Stomach (tissue), 9 donors: ENCODE results near the gene MAGI2. TPM values are rescaled to one million over a fixed set of nuclear protein-coding genes. Genes with fewer than 3 reads are reported as not detected.

Experiments used
- DNase-seq, 2 donors: peaks; one replicate each; pipeline versions ENCODE4 v3.0.0 to v3.0.0-alpha.2; 2013 to 2019
- H3K27ac ChIP-seq, 5 donors: fragments of 200-600 bp in 4 of 5; sonication (generic) in 4 of 5; one replicate each; pipeline ENCODE4 v1.5.1; 2013 to 2019; ENCODE audit warnings: mild to moderate bottlenecking in 1 of 5, moderate library complexity in 1 of 5
- H3K27me3 ChIP-seq, 3 donors: fragments of 200-600 bp; sonication (generic); one replicate each; pipeline ENCODE4 v1.5.1; 2017 to 2019; ENCODE audit warnings: mixed run types in 1 of 3
- H3K36me3 ChIP-seq, 4 donors: fragments of 200-600 bp; sonication (generic); 1 replicate in 3 of 4; 2 replicates in 1 of 4; pipeline ENCODE4 v1.5.1; 2016 to 2019
- H3K4me1 ChIP-seq, 4 donors: fragments of 200-600 bp; sonication (generic); one replicate each; pipeline ENCODE4 v1.5.1; 2016 to 2019
- H3K4me3 ChIP-seq, 4 donors: fragments of 200-600 bp; sonication (generic) in 3 of 4; one replicate each; pipeline ENCODE4 v1.5.1; 2016 to 2019; ENCODE audit warnings: mild to moderate bottlenecking in 1 of 4
- H3K9me3 ChIP-seq, 4 donors: fragments of 200-600 bp; sonication (generic); one replicate each; pipeline ENCODE4 v1.5.1; 2016 to 2019
- EP300 ChIP-seq: sonication (generic); formaldehyde crosslinking; IDR thresholded peaks from one replicate; pipeline ENCODE4 v1.6.1; 2017; ENCODE audit warnings: antibody characterized with exemption
- POLR2A ChIP-seq, 4 donors: fragments of 450-650 bp; IDR thresholded peaks; one replicate each; pipeline ENCODE4 v1.6.1; 2016; ENCODE audit warnings: antibody characterized with exemption in 4 of 4, control low read depth in 2 of 4, mild to moderate bottlenecking in 1 of 4, moderate library complexity in 1 of 4
- POLR2AphosphoS5 ChIP-seq, 3 donors: sonication (generic); formaldehyde crosslinking; IDR thresholded peaks; one replicate each; pipeline ENCODE4 v1.6.1; 2016; ENCODE audit warnings: antibody characterized with exemption in 3 of 3
- WGBS, 5 donors: extraction: QIAGEN DNeasy Blood & Tissue Kit in 3 of 5; methylation state at CpG; one replicate each; pipeline versions ENCODE4 v1.1.5 to v1.1.7; 2013 to 2018; 5-methylcytosine and 5-hydroxymethylcytosine counted together
- intact Hi-C: fragments of 100-400 bp; cut with DNase I; formaldehyde crosslinking; loops from one replicate; pipeline ENCODE4 v1.15.1; 2023; ENCODE audit warnings: low total_unique reads
- polyA plus RNA-seq, 3 donors: library from polyadenylated mRNA; stranded (reverse); fragments of 200-250 nt; gene quantifications; one replicate each; pipeline ENCODE4 v1.2.3, GENCODE V29; 2013
- total RNA-seq, 5 donors: library from RNA; depleted of rRNA; stranded (reverse); fragments of >200 nt; gene quantifications; one replicate each; pipeline versions ENCODE4 v1.1.0 to v1.2.3, GENCODE V29; 2014 to 2016
- TF ChIP-seq, protein P1 (sequence below), 7 experiments: fragments of 450-650 bp in 4 of 7; fragments of 200-600 bp in 3 of 7; sonication (generic) in 3 of 7; IDR thresholded peaks; one replicate each; pipeline ENCODE4 v1.5.1; 2016 to 2019; ENCODE audit warnings: antibody characterized with exemption in 7 of 7, control low read depth in 2 of 7, mild to moderate bottlenecking in 1 of 7
- donor health status: healthy with polysubstance abuse.
- donor health status: Bipolar disorder and iron deficiency.
- donor health status: healthy.

MAGI2 gene
- total and polyA plus RNA-seq, 8 donors: 0.92 to 53.9 (median 5.8) TPM

- H3K4me3 ChIP-seq: no peak overlapping the region
- H3K27me3 ChIP-seq: no peaks in the 10 kb centered on the region
- H3K27ac ChIP-seq: no peak overlapping the region
- TF ChIP-seq EP300 (no peak), POLR2AphosphoS5 (IDR thresholded peaks at IDR 0.05) (no peak), POLR2A (IDR thresholded peaks at IDR 0.05) (no peak)
- TF ChIP-seq, protein P1, sequence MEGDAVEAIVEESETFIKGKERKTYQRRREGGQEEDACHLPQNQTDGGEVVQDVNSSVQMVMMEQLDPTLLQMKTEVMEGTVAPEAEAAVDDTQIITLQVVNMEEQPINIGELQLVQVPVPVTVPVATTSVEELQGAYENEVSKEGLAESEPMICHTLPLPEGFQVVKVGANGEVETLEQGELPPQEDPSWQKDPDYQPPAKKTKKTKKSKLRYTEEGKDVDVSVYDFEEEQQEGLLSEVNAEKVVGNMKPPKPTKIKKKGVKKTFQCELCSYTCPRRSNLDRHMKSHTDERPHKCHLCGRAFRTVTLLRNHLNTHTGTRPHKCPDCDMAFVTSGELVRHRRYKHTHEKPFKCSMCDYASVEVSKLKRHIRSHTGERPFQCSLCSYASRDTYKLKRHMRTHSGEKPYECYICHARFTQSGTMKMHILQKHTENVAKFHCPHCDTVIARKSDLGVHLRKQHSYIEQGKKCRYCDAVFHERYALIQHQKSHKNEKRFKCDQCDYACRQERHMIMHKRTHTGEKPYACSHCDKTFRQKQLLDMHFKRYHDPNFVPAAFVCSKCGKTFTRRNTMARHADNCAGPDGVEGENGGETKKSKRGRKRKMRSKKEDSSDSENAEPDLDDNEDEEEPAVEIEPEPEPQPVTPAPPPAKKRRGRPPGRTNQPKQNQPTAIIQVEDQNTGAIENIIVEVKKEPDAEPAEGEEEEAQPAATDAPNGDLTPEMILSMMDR (IDR thresholded peaks at IDR 0.05): no peak
- intact Hi-C loops: no loop called here
- no peaks in the 10 kb centered on the region for H3K36me3 ChIP-seq
- no peak for DNase-seq
- WGBS, 5 donors: 81 to 87% (median 84%) methylated on average over 2 of the region's 2 CpGs
- H3K4me1 ChIP-seq: no peaks in the 10 kb centered on the region
- H3K9me3 ChIP-seq: peaks cover 0 to 10% (median 0%) of the 10 kb centered on the region in 4 donors
These were observed 92.3 kb downstream of the MAGI2 start for GRCh38 chr7:79361214-79361613.

- peaks cover 0 to 10% (median 0%) of the 10 kb centered on the region in 4 donors for H3K9me3 ChIP-seq
- no peaks in the 10 kb centered on the region for H3K4me1 ChIP-seq
- H3K36me3 ChIP-seq: no peaks in the 10 kb centered on the region
- 76 to 93% (median 89%) methylated on average over 1 of the region's 1 CpG for WGBS, 5 donors
- no peaks in the 10 kb centered on the region for H3K27me3 ChIP-seq
- no peak overlapping the region for H3K4me3 ChIP-seq
- no peak overlapping the region for H3K27ac ChIP-seq
- DNase-seq: no peak
- TF ChIP-seq POLR2AphosphoS5 (IDR thresholded peaks at IDR 0.05) (no peak), EP300 (no peak), POLR2A (IDR thresholded peaks at IDR 0.05) (no peak)
- TF ChIP-seq, protein P1 (IDR thresholded peaks at IDR 0.05): no peak
- intact Hi-C loops: no loop called here
These were observed 93.6 kb downstream of the MAGI2 start for GRCh38 chr7:79359827-79360226.

DNA sequence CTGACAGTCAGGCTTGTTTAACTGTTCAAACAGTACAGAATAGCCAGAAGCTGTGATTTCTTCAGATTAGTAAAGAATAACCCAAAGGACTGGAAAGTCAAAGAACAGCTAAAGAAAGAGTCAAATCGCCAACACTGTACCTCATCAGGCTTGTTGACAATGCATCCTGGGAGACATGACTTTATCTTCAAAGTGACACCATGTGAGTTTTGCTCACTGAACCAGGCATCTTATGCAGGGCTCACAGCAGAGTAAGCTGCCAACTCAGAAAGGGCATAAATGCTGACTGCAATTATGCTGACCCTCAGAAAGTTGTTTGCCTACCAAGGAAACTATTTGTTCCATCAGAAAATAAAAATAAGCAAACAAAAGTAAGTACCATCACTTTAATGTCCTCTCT, 96.4 kb downstream of the MAGI2 start:
- no peak overlapping the region for H3K4me3 ChIP-seq
- peak in 1 of 2 donors; percentile 9 for DNase-seq
- WGBS, 5 donors: 67 to 85% (median 69%) methylated on average over 1 of the region's 1 CpG
- intact Hi-C loops: no loop called here
- H3K9me3 ChIP-seq: peaks cover 0 to 10% (median 0%) of the 10 kb centered on the region in 4 donors
- peaks cover 0 to 7% (median 0%) of the 10 kb centered on the region in 4 donors for H3K4me1 ChIP-seq
- no peaks in the 10 kb centered on the region for H3K27me3 ChIP-seq
- H3K27ac ChIP-seq: no peak overlapping the region
- H3K36me3 ChIP-seq: no peaks in the 10 kb centered on the region
- TF ChIP-seq POLR2AphosphoS5 (IDR thresholded peaks at IDR 0.05): no peak

GRCh38 chr7:79353720-79354468, 99.6 kb downstream of the MAGI2 start:
- H3K4me1 ChIP-seq: peaks cover 0 to 8% (median 0%) of the 10 kb centered on the region in 4 donors
- intact Hi-C loops: no loop called here
- no peaks in the 10 kb centered on the region for H3K9me3 ChIP-seq
- WGBS, 5 donors: 78 to 96% (median 82%) methylated on average over 2 of the region's 2 CpGs
- H3K4me3 ChIP-seq: no peak overlapping the region
- DNase-seq: no peak
- TF ChIP-seq POLR2AphosphoS5 (IDR thresholded peaks at IDR 0.05): no peak
- TF ChIP-seq EP300: no peak
- TF ChIP-seq POLR2A (IDR thresholded peaks at IDR 0.05): no peak
- TF ChIP-seq, protein P1 (IDR thresholded peaks at IDR 0.05): no peak
- no peaks in the 10 kb centered on the region for H3K36me3 ChIP-seq
- H3K27ac ChIP-seq: no peak overlapping the region
- H3K27me3 ChIP-seq: no peaks in the 10 kb centered on the region

DNA sequence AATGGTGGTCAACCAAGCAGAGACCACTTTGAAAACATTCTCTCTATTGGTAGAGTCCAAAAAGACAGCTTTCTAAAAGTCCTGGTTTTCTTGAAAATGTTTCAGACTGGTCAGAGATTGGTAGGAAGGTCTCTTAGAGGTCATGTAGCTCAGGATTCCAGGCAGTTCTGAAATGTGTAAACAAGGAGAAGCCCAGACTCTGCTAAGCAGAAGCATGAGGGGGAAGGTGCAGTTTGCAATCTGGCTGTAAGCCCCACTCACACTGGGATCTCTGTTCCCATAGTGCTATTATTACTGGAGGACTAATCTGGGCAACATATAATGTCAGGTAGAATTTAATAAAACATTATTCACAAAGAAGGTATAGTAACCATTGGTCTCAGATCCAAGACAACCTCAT, 101.1 kb downstream of the MAGI2 start:
- Histone ChIP-seq H3K27ac (no peak overlapping the region), H3K4me1 (peaks cover 0 to 8% (median 0%) of the 10 kb centered on the region in 4 donors), H3K4me3 (no peak overlapping the region), H3K27me3 (no peaks in the 10 kb centered on the region), H3K9me3 (no peaks in the 10 kb centered on the region), H3K36me3 (no peaks in the 10 kb centered on the region)
- intact Hi-C loops: no loop called here
- no peak for TF ChIP-seq POLR2AphosphoS5 (IDR thresholded peaks at IDR 0.05)
- peak in 1 of 2 donors; percentile 12 for DNase-seq
